GM12864 (cell line): ENCODE results near the gene SCGB1D2.
"Not testable (repeated sequence)": the region's sequence is repeated elsewhere in the genome, so short reads cannot be mapped to it uniquely, and the experiment has no call there.

ENCODE experiments used
- DNase-seq: peaks from one replicate; pipeline ENCODE4 v3.0.0-alpha.2; 2011; ENCODE audit warnings: low read depth
- H3K4me3 ChIP-seq: 2 replicates; pipeline ENCODE4 v1.5.1; 2011; ENCODE audit warnings: mild to moderate bottlenecking, low read depth, low read length, control low read depth
- TF ChIP-seq, protein P1 (sequence below): IDR thresholded peaks from 2 replicates; pipeline ENCODE4 v1.5.1; 2011; ENCODE audit warnings: low read depth, mild to moderate bottlenecking, moderate library complexity, low read length, control low read depth, inconsistent platforms; ENCODE audit errors: missing control alignments

Gene SCGB1D2

GRCh38 chr11:62242021-62242420 lies at the start of gene SCGB1D2:
Gene SCGB1D2, plus strand, starts transcription at chr11:62242239. Its CDS starts 69 bp downstream, at chr11:62242308.
- TF ChIP-seq, protein P1, sequence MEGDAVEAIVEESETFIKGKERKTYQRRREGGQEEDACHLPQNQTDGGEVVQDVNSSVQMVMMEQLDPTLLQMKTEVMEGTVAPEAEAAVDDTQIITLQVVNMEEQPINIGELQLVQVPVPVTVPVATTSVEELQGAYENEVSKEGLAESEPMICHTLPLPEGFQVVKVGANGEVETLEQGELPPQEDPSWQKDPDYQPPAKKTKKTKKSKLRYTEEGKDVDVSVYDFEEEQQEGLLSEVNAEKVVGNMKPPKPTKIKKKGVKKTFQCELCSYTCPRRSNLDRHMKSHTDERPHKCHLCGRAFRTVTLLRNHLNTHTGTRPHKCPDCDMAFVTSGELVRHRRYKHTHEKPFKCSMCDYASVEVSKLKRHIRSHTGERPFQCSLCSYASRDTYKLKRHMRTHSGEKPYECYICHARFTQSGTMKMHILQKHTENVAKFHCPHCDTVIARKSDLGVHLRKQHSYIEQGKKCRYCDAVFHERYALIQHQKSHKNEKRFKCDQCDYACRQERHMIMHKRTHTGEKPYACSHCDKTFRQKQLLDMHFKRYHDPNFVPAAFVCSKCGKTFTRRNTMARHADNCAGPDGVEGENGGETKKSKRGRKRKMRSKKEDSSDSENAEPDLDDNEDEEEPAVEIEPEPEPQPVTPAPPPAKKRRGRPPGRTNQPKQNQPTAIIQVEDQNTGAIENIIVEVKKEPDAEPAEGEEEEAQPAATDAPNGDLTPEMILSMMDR, result no peak
- no peak for DNase-seq
- no peak within 1 kb of the TSS for H3K4me3 ChIP-seq

DNA sequence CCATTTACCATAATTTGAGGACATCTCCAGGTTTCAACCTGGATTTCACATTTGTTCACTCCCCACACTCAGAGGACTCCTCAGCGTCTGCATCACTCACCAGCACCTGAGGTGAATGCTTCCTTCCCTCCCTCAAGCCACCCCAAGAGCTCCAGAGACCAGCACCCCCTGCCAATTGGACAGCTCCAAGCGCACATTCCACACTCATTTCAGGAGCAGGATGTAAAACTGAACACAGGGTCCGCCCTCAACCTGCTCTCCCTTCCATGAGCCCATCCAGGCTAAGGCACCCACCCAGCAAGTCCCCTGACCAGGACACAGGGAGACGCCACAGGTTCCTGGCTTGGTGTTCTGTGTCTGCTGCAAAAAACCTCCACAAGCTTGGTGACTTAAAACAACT lies 48.1 kb upstream of the SCGB1D2 start:
- DNase-seq, result no peak
- TF ChIP-seq, protein P1, result no peak
- no peak overlapping the region for H3K4me3 ChIP-seq

DNA sequence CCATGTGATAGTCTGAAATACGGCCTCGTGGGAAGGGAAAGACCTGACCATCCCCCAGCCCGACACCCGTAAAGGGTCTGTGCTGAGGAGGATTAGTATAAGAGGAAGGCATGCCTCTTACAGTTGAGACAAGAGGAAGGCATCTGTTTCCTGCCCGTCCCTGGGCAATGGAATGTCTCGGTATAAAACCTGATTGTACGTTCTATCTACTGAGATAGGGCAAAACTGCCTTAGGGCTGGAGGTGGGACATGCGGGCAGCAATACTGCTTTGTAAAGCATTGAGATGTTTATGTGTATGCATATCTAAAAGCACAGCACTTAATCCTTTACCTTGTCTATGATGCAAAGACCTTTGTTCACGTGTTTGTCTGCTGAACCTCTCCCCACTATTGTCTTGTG lies 47.0 kb upstream of the SCGB1D2 start:
- H3K4me3 ChIP-seq, result not testable (repeated sequence)

DNA sequence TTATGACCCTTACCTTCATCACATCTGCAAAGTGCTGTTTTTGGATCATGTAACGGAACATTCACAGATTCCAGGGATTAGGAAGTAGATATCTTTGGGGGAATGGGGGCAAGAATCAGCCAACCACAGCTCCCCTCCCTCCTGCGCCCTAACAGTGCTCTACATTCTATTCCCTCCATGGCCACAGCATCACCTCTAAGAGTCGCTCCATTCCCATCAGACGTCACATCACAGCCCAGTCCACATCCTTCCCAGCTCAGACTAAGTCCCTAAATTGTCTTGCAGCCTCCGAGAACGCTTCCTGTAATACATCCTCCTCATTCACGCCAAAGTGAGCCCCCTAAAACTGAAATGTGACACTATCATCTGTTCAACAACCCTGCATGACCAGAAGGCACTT lies 46.1 kb upstream of the SCGB1D2 start:
- H3K4me3 ChIP-seq, result no peak overlapping the region
- no peak for DNase-seq
- TF ChIP-seq, protein P1, result peak; percentile 32

More for the DNA sequence above, 47.0 kb upstream of the SCGB1D2 start:
- DNase-seq, result not testable (repeated sequence)

DNA sequence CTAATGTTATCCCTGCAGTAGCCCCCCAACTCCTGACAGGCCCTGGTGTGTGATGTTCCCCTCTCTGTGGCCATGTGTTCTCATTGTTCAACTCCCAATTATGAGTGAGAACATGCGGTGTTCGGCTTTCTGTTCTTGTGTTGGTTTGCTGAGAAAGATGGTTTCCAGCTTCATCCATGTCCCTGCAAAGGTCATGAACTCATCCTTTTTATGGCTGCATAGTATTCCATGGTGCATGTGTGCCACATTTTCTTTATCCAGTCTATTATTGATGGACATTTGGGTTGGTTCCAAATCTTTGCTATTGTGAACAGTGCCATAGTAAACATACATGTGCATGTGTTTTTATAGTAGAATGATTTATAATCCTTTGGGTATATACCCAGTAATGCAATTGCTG lies 44.6 kb upstream of the SCGB1D2 start:
- DNase-seq, H3K4me3 ChIP-seq: not testable (repeated sequence)

DNA sequence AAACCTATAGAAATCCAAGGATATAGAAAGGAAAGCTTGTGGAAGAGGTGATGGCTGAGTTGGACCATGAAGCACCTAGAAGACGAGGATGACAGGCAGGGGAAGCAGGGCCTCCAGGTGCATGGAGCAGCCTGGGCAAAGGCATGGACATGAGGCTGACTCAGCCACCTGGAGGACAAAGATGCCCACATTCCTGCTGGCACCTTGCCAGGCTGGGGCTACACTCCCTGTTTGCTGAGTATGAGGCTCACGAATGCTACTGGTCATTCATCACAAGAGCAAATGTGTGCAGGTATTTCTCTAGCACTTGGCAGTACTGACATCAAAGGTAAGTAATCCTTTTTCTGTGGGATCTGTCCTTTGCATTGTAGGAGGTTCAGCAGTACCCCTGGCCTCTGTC lies 40.7 kb upstream of the SCGB1D2 start:
- H3K4me3 ChIP-seq, result no peak overlapping the region
- TF ChIP-seq, protein P1, result no peak
- no peak for DNase-seq

- TF ChIP-seq, protein P1, result no peak
- DNase-seq, result no peak
- H3K4me3 ChIP-seq, result no peak overlapping the region
These were observed 39.1 kb upstream of the SCGB1D2 start for GRCh38 chr11:62202910-62203309.

DNA sequence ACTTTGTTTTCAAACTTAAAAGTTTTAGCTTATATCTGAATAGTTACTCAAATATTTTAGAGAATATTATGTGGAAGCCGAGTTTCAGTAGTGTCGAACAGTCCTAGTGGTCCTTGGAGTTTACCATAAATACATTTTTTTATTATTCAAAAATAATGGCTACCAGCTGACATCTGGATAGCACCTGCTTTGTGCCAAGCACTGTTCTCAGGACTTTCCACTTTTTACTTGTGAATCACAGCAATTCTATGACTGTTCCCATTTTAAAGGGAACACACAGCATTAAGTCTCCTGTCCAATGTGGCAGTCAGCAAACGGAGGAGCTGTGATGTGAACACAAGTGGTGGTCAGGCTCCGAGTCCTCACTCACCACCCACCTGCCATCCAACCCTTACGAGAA lies 37.6 kb upstream of the SCGB1D2 start:
- TF ChIP-seq, protein P1, result no peak
- no peak overlapping the region for H3K4me3 ChIP-seq
- DNase-seq, result no peak
